IPS DF 4.7 (cell line): ENCODE measurements around the gene FZD8.

ENCODE experiments used
- DNase-seq: peaks from one replicate; pipeline ENCODE4 v3.0.0-alpha.2; 2013; ENCODE audit warnings: low spot score; ENCODE audit errors: extremely low read depth

FZD8 gene

DNA sequence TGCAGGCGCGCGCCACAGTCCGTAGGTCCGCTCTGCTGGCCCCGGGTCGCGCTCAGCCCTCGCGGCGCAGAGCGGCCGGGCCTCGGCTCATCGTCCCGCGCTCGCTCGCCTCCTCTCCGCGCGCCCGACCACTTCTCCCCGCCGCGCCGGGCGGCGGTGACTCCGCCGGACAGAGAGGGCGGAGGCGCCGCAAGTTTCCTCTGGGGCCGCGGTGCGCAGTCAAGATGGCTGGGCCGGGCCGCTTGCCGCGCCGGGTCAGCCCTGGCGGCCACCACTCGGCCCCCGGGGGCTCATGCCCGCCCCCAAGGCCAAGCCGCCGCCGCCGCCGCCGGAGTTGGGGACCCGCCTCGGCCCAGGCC, 441 bp downstream of the FZD8 start:
- DNase-seq = no peak

DNA sequence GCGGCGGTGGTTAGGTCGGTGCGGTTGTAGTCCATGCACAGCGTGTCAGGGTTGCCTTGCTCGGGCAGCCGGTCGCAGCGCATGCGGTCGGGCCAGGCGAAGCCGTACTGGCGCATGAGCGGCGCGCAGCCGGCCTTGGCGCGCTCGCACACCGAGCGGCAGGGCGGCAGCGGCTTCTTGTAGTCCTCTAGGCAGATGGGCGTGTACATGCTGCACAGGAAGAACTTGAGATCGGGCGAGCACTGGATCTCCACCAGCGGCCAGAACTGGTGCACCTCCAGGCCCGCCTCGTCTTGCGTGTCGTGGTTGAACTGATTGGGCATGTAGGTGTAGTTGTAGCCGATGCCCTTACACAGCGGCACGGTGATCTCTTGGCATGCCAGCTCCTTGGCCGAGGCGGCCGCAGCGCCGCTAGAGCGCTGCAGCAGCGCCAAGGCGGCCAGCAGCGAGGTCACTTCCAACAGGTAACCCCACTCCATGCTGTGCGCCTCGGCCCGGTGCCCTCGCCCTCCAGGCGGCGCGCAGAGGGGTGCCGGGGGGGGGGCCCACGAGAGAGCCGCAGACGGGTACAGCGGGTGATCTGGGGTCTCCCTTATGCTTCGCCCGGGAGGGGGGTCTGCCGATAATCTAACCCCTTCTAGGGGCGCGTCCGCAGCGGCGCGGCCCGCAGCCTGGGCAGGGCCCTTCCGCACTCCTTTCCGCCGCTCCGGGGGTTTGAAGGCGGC, 983 bp downstream of the FZD8 start:
- no peak for DNase-seq

DNA sequence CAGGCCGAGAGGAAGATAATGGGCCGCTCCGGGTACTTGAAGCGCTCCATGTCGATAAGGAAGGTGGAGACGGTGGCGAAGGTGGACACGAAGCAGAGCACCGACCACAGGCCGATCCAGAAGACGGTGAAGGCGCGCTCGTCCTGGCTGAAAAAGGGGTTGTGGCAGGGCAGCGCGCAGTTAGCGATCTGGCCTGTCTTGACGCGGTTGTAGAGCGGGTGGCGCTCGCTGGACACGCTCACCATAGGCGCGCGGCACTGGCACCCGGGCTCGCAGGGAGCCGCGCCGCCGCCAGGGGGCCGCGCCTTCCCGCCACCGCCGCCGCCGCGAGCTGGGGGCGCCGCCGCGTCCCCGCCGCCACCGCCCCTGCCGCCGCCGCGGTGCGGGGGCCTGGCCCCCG, 1.6 kb downstream of the FZD8 start:
- DNase-seq = no peak

DNA sequence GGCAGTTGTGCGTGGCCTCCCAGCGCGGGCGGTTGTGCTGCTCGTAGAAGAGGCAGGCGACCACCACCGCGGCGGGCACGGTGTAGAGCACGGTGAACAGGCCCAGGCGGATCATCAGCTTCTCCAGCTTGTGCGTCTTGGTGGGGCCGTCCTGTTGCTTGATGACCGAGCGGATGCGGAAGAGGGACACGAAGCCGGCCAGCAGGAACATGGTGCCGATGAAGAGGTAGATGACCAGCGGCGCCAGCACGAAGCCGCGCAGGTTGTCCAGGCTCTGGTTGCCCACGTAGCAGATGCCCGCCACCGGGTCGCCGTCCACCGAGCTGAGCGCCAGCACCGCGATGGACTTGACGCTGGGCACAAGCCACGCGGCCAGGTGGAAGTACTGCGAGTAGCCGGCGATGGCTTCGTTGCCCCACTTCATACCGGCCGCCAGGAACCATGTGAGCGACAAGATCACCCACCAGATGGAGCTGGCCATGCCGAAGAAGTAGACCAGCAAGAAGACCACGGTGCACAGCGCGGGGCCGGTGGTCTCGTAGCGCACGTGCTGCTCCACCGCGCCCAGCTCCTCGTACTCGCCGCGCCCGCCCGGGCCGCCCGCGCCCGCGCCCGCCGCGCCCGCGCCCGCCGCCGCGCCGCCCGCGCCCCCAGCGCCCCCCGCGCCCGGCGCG, 2.2 kb downstream of the FZD8 start:
- DNase-seq = no peak

DNA sequence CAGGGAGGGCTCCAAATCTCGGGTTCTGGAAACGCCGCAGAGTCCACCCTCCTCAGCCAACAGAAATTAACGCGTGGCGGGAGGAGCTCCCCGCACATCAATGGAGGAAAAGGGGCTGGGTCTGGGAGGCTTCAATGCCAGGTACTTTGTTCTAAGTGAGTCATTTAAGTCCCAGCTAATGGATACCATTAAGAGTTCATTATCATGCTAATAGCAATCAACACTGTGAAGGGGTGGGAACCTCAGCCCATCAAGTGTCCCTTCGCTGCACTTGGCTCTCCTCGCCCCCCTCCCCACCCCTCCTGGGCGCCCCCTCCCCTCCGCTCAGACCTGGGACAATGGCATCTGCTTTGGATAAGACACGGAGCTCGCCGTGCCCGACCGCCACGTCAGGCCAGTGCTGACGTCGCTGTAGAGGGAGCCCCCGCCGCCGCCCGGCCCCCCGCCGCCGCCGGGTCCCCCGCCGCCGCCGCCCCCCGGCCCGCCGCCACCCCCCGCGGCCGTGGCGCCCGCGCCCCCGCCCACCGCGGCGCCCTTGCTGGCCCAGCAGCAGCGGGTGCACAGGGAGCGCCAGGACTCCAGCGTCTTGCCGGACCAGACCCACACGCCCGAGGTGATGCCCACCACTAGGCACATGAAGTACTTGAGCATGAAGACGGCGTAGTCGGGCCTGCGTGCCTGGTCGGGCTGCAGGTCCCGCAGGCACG, 2.9 kb downstream of the FZD8 start:
- no peak for DNase-seq

DNA sequence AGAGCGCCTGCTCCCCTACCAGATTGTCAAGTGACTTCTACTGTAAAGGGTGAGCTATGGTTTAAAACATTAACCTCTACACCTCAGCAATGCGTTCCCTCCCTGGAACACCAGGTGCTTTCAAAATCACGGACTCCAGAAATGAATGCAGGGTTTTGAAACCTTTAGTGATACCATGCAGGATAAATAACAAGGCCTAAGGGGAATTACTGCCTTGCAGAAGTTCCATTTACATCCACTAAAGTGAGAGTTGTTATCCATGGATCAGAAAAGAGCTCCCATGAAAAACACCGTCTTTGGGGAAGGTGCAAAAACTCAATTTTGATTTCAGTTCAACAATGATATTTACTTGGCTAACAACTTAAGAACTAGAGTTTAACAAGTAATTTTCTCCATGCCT, 4.0 kb downstream of the FZD8 start:
- no peak for DNase-seq

DNA sequence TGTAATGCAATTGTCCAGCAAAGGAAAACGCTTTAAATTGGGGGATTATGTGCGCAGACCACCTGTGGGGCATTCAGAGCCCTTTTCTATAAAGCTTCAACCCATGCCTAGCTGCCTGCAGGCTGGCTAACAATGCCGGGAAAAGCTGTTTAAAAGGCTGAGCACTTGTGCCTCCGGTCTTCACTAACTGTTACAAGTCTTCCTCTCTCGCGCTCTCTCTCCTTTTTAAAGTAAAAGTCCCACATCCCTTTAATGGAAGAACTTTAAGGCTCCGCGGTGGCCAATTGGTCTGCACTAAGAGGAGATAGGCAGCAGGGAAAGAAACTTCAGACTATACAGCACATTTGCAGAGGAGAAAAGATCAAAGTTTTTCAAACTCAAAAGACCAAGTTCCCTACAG, 4.6 kb downstream of the FZD8 start:
- no peak for DNase-seq

DNA sequence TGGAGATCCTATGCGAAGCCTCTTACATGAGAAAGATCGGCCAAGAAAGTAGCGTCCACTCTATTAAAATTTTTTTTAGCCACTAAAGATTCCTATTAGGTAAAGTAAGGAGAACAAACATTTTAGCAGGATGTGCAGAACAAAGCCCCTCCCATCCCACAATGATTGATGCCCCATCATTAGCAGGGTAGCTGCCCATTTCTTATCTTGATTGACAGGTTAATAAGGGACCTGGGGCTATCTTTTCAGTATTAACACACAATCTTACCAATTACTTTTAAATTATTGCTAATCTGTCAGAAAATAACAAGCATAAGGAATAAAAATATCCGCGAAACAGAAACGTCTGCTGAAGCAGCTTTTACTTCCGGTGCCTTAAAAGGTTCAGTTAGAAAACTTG, 5.1 kb downstream of the FZD8 start:
- DNase-seq = no peak

DNA sequence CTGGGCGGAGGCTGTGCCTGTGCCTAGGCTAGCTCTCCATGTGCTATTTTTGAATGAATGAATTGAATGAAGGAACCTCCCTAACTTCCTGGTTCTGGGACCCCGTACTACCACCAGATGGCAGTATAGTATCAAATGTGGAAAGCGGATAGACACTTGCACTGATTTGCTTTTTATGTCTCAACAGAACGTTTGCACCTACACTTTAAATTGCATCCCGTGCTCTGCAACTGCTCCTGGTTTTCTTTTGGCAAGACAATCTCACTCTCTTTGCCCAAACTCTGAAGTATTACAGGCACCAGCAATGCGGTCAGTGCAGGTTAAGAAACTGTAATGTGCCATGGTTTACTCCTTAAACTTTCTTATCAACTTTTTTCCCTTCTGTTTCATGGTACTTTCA, 6.5 kb downstream of the FZD8 start:
- no peak for DNase-seq

DNA sequence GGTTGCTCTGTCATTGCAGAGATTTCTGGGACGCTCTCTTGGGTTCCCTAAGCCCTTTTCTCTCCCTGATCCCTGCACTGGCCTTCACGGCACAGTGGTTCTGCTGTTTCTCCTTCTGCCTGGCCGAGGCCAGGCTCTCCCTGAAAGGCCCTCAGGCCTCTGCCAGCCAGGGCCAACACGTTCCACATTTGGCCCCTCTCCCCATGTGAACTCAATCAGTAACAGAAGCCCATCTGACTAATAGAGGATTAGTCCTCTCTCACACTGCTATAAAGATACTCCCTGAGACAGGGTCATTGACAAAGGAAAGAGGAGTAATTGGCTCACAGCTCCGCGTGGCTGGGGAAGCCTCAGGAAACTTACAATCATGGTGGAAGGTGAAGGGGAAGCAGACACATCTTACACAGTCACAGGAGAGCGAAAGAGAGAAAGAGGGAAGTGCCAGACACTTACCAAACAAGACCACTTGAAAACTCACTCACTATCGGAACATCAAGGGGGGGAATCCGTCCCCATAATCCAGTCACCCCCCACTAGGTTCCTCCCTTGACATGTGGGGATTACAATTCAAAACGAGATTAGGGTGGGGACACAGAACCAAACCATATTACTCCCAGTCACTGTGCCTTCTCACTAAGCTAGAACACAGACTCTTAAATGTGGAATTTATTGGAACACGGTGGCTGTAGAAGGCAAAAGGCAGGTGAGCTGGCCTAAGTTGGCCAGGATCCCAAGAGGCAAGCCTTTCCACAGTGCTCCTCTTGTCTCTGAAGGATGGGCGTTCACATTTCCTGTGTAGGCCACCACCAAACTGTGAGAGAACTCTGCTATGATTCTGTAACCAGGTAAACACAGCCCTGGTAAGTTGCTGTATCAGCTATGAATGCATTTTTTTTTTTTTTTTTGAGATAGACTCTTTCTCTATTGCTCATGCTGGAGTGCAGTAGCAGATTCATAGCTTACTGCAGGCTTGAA, 8.8 kb downstream of the FZD8 start:
- DNase-seq = no peak

DNA sequence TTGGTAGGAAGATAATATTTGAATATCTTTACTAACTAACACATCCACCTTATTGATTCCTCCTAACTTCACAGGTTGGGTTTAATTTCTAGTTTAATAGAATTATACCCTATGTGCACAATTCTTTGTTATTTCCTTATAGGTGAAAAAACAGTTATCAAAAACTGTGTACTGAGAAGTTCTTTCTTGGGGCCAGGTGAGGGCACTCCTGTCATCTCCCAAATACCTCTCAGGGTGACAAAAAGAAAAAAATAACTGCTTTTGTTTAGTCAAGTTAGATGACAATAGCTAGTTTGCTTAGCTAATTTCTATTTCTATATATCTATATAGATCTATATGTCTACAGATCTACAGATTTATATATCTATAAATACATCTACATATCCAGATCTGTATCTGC, 10.1 kb downstream of the FZD8 start:
- DNase-seq = no peak

DNA sequence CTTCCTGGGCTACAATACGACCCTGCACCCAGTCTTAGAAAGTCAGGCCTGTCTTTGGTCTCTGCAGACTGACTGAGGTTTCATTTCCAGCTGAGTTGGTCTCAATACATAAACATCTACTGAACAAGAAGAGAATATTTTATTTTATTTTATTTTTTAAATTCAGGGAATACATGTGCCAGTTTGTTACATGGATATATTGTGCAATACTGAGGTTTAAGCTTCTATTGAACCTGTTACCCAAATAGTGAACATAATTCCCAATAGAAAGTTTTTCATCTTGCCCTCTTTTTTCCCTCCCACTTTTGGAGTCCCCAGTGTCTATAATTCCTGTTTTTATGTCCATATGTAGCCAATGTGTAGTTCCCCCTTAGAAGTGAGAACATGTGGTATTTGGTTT, 10.7 kb downstream of the FZD8 start:
- no peak for DNase-seq

DNA sequence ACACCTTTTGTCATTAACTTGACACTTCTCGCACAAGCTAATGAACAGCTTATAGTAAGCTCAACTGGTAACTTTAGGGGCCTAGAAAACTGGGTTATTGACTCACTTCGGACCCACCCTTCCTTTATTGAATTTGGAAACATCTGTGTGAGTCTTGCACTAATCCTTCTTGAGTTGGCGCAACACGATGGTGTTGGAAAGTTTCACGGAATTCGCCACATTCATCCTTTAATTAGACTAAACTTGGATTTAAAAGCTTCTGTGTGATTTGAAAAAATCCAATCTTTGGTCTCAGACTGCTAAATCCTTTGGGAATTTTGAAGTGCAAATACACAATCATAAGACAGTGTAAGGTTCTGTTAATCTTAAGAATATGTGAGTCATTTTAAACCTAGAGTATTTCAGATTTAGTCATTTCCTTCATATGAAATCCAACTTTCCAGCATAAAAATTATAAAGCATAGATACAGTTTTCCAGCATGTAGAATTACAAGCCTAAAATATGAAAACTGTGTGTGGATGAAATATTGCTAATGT, 15.1 kb downstream of the FZD8 start:
- no peak for DNase-seq

DNA sequence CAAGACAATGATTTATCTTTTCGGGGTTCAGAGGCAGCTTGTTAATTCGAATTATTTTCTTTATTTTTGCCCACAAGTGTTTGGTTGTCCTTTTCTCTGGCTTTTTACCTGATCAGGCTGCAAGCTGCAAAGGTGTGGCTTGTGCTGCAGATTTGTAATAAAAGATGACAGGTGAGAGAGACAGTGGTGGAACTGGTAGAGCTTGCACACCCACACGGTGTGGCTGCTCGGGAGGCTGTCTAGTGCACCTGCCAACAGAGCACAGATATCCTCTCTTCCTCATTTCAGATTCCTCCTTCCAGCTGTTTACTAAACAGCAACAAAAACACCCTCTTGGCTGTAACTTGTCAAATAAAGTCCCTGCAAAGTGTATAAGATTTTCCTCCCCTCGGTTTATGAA, 27.8 kb downstream of the FZD8 start:
- no peak for DNase-seq

DNA sequence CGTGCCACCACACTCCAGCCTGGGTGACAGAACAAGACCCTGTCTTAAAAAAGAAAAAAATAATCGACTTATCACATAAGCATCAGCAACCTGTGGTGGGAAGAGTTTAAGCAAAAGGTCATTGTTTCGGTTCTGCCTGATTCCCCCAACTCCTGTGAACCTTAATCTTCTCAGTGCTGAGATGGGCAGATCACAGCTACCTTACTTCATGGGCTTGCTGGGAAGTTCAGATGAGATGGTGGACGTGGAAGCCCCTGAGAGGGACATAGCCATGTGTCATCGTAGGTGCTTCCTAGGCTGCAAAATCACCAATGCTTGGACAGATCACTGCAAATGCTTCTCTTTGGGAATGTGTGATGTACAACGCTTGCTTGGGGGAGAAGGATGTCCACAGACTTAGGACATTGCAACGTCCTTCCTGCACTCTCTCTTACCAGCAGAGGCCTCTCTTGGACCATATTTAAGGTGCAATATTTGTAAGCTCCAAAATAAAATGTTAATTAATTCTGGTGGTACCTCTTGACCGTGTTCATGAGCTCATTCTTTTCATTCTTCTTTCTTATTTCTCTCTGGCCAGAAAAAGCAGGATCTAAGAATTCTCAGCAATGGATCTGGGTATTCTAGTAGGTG, 28.4 kb downstream of the FZD8 start:
- no peak for DNase-seq

DNA sequence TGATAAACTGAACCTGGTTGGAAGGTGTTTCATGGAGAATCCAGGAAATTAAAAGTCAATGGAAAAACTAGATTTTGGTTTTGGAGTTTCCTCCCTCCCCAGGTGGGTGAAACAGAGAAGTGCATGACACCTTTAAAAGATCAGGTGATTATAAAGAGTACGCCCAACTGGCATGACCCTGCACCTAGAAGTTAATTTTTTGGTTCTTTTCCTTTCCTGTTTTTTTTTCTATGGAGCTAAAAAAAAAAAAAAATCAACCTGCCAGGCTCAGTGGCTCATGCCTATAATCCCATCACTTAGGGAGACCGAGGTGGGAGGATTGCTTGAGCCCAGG, 29.0 kb downstream of the FZD8 start:
- no peak for DNase-seq

DNA sequence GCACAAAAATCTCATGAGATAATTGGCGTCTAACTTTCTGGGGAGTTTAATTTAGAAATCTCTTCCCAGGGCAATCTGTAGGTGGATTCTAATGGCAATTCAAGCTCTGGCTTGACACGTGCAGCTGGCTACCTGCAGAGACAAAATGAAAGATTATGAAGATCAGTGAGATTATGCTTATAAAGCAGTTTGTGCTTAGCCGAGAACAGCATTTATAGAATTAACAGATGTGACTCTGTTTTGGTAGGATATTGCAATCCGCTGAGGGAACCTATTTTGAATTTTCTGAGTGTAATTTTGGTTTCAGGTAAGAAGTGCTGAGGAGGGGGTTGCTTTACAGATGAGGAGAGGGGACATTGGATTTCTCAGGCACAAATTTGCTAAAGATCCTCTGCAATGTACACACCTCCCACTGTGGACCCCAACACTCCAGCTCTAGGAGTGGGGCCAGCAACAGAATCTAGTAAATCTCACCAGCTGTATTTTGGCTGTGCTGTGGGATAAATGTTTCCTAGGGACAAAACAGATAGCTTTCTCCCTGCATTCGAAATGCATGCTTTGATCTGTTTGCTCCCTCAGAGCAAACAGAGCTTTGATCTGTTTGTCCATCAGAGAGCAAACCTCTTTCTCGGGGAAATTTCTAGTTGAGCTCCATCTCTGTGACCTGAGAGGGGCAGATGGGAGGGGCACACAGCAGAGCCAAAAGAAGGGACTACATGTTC, 29.6 kb downstream of the FZD8 start:
- DNase-seq = no peak

DNA sequence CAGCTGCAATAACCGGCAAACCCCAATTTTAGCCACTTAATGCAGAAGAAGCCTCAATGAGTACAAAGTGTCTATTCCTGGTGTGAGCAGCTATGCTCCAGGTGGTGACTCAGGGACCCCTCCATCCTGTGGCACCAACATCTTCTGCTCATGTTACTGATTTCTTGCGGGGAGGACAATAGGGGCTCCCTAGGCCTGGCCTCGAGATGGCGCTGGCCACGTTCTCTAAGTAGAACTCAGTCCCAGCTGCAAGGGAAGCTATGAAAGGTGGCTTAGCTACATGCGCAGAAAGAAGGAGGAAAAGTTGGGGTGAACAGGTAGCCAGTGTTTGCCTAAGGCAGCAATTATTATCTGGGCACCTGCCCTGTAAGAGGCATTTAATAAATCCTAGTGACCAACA, 30.3 kb downstream of the FZD8 start:
- no peak for DNase-seq

DNA sequence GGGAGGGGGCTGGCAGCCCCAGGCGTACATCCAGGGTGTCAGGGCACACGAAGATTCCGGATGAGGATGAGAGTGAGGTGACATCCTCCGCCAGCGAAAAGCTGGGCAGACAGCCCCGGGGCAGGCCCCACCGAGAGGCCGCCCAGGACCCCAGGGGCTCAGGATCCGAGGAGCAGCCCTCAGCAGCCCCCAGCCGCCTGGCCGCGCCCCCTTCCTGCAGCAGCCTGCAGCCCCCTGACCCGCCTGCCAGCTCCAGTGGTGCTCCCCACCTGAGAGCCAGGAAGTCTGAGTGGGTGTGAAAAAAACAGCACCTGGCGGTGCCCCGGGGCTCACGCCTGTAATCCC, 33.8 kb downstream of the FZD8 start:
- no peak for DNase-seq

DNA sequence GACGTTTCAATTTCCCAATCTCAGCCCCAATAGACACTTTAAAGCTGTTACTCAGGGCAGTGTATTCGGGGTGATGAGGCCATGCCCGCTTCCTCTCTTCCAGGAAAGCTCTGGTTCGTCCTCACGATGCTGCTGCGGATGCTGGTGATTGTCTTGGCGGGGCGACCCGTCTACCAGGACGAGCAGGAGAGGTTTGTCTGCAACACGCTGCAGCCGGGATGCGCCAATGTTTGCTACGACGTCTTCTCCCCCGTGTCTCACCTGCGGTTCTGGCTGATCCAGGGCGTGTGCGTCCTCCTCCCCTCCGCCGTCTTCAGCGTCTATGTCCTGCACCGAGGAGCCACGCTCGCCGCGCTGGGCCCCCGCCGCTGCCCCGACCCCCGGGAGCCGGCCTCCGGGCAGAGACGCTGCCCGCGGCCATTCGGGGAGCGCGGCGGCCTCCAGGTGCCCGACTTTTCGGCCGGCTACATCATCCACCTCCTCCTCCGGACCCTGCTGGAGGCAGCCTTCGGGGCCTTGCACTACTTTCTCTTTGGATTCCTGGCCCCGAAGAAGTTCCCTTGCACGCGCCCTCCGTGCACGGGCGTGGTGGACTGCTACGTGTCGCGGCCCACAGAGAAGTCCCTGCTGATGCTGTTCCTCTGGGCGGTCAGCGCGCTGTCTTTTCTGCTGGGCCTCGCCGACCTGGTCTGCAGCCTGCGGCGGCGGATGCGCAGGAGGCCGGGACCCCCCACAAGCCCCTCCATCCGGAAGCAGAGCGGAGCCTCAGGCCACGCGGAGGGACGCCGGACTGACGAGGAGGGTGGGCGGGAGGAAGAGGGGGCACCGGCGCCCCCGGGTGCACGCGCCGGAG, 34.4 kb downstream of the FZD8 start:
- DNase-seq = no peak
